Dendritic cell treated with granulocyte-macrophage colony-stimulating factor and Interleukin-4, amounts not matched to agents 40 ng/mL and 50 ng/mL, for 4 days (primary cell): ENCODE data around the gene DPP4.
"Not testable (repeated sequence)": the region's sequence is repeated elsewhere in the genome, so short reads cannot be mapped to it uniquely, and the experiment has no call there.

Source experiments
- H3K27ac Mint-ChIP-seq: one replicate; pipeline ENCODE4 v1.8.0; 2022; ENCODE audit warnings: mild to moderate bottlenecking, mixed read lengths
- H3K27me3 Mint-ChIP-seq: one replicate; pipeline ENCODE4 v1.8.0; 2022; ENCODE audit warnings: mild to moderate bottlenecking, mixed read lengths
- H3K36me3 Mint-ChIP-seq: one replicate; pipeline ENCODE4 v1.8.0; 2022; ENCODE audit warnings: low read depth, mixed read lengths
- H3K4me1 Mint-ChIP-seq: one replicate; pipeline ENCODE4 v1.8.0; 2022; ENCODE audit warnings: low read depth, mixed read lengths
- H3K4me3 Mint-ChIP-seq: one replicate; pipeline ENCODE4 v1.8.0; 2022; ENCODE audit warnings: mild to moderate bottlenecking, moderate library complexity, mixed read lengths
- H3K9me3 Mint-ChIP-seq: one replicate; pipeline ENCODE4 v1.8.0; 2022; ENCODE audit warnings: mixed read lengths
- intact Hi-C: fragments of 100-400 bp; cut with micrococcal nuclease; formaldehyde crosslinking; loops from one replicate; pipeline ENCODE4 v1.15.0; 2022

Gene DPP4

DNA sequence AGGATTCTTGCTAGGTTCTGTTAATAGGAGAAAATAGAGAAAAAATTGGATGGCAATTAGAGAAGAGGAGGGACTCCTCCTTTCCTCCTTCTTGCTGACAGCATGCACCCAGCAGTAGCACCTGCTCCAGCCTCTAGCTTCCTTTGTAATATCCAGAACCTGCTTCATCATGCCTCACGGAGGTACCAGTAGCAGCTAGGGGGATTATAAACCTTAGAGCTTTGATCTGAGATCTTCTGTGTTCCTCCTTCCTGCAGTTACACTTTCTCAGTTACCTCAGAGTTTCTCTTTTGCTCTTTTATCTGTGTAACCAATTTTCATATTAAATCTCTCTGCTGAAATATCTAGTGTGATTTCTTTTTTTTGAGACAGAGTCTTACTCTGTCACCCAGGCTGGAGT lies 16.6 kb downstream of the DPP4 start:
- Mint-ChIP-seq H3K27ac (no peak overlapping the region), H3K4me3 (no peak overlapping the region), H3K27me3 (no peaks in the 10 kb centered on the region), H3K9me3 (peaks cover 22% of the 10 kb centered on the region), H3K36me3 (no peaks in the 10 kb centered on the region), H3K4me1 (no peaks in the 10 kb centered on the region)
- intact Hi-C loops, result no loop called here

DNA sequence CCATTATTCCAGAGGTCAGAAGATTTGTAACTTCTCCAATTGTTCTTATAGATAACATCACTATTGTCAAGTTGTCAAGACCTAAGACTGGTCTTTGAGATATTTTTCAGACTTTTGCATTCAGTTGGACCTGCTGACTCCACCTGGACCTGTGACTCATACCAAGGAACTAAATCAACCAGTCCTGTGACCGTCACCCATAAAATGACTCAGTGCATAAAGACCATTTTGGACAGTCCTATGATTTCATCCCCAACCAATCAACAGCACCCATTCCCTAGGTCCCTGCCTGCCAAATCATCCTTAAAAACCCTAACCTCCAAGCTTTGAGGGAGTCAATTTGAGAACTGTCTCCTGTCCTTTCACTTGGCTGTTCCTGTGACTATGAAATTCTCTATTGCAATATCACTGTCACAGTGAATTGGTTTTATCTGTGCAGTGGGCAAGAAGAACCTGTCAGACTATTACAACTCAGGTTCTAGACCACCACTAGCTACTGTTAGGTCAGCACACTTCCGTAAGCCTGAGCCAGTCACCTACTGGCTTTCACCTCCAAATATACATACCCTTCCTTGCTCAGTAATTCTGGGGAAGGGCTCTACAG lies 17.1 kb downstream of the DPP4 start:
- Mint-ChIP-seq H3K9me3 (peaks cover 22% of the 10 kb centered on the region), H3K27ac (no peak overlapping the region), H3K27me3 (no peaks in the 10 kb centered on the region), H3K36me3 (no peaks in the 10 kb centered on the region), H3K4me3 (no peak overlapping the region), H3K4me1 (no peaks in the 10 kb centered on the region)
- intact Hi-C loops, result no loop called here

- Mint-ChIP-seq H3K36me3 (no peaks in the 10 kb centered on the region), H3K4me1 (no peaks in the 10 kb centered on the region), H3K9me3 (peaks cover 22% of the 10 kb centered on the region), H3K4me3 (no peak overlapping the region), H3K27ac (no peak overlapping the region), H3K27me3 (no peaks in the 10 kb centered on the region)
- intact Hi-C loops, result no loop called here
Measured at GRCh38 chr2:162053808-162054155, 20.2 kb downstream of the DPP4 start.

GRCh38 chr2:162053066-162053807 lies 20.8 kb downstream of the DPP4 start:
- H3K36me3 Mint-ChIP-seq, result no peaks in the 10 kb centered on the region
- no peak overlapping the region for H3K27ac Mint-ChIP-seq
- intact Hi-C loops, result no loop called here
- H3K9me3 Mint-ChIP-seq, result peaks cover 22% of the 10 kb centered on the region
- no peaks in the 10 kb centered on the region for H3K4me1 Mint-ChIP-seq
- H3K27me3 Mint-ChIP-seq, result no peaks in the 10 kb centered on the region
- H3K4me3 Mint-ChIP-seq, result no peak overlapping the region

DNA sequence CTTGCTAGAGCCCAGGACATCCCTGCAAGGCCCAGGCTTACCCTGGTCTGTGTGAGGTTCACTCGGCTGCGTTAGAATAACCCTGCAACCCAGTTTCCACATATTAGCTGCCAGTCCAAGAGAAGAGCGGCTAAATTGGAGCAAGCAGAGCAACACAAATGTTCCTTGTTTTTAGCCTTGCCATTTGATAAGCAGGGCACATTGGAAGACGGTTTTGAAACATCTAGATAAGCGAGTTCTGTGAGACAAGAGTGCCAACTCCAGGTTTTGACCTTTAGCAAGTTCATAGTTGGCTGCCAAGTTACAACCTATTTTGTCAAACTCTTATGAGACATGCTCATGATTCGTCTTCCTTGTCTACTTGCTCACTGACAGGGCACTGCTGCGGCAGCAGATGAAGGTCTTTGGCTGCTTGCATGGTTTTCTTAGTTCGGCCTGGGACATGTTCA lies 23.5 kb downstream of the DPP4 start:
- H3K9me3 Mint-ChIP-seq, result peaks cover under 1% of the 10 kb centered on the region
- H3K36me3 Mint-ChIP-seq, result no peaks in the 10 kb centered on the region
- no peaks in the 10 kb centered on the region for H3K4me1 Mint-ChIP-seq
- H3K27me3 Mint-ChIP-seq, result no peaks in the 10 kb centered on the region
- no peak overlapping the region for H3K27ac Mint-ChIP-seq
- no peak overlapping the region for H3K4me3 Mint-ChIP-seq
- intact Hi-C loops, result no loop called here

DNA sequence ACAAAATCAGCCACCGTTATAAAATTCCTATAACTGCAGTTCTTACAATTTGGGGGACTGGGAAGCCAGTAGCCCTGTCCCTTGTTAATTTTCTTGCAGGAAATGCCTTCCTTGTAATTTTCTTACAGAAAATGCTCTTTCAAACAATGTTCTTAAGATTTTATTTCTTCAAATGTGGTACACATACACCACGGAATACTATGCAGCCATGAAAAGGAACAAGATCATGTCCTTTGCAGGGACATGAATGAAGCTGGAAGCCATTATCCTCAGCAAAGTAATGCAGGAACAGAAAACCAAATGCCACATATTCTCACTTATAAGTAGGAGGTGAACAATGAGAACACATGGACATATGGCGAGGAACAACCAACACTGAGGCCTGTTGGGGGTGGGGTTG lies 24.9 kb downstream of the DPP4 start:
- intact Hi-C loops, H3K36me3 Mint-ChIP-seq, H3K4me3 Mint-ChIP-seq, H3K9me3 Mint-ChIP-seq, H3K27me3 Mint-ChIP-seq, H3K27ac Mint-ChIP-seq, H3K4me1 Mint-ChIP-seq: not testable (repeated sequence)

- H3K4me1 Mint-ChIP-seq, result no peaks in the 10 kb centered on the region
- no peak overlapping the region for H3K4me3 Mint-ChIP-seq
- H3K9me3 Mint-ChIP-seq, result no peaks in the 10 kb centered on the region
- H3K27me3 Mint-ChIP-seq, result no peaks in the 10 kb centered on the region
- H3K27ac Mint-ChIP-seq, result no peak overlapping the region
- intact Hi-C loops, result no loop called here
- no peaks in the 10 kb centered on the region for H3K36me3 Mint-ChIP-seq
Measured at GRCh38 chr2:162044586-162044985, 29.4 kb downstream of the DPP4 start.

- Mint-ChIP-seq H3K27me3 (no peaks in the 10 kb centered on the region), H3K9me3 (no peaks in the 10 kb centered on the region), H3K4me3 (no peak overlapping the region), H3K36me3 (no peaks in the 10 kb centered on the region), H3K27ac (no peak overlapping the region), H3K4me1 (no peaks in the 10 kb centered on the region)
- intact Hi-C loops, result no loop called here
Measured at GRCh38 chr2:162043132-162043531, 30.9 kb downstream of the DPP4 start.

DNA sequence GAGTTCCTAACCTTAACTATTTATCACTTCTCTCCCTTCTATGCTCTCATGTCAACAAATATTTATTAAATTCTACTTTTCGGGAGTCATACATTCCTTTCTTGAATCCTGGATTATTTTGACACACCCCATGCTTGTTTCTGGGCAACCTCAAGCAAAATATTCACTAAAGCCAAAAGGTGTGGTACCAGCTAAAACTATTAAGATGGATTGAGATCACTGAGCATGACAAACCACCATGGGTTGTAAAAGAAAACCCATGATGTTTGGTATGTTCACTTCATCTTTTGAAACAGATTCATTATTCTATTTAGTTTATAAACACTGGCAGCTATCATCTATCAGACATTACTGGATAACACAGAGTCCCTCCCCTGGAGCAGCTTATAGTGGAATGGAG lies 32.5 kb downstream of the DPP4 start:
- no peak overlapping the region for H3K4me3 Mint-ChIP-seq
- H3K27ac Mint-ChIP-seq, result no peak overlapping the region
- no peaks in the 10 kb centered on the region for H3K4me1 Mint-ChIP-seq
- H3K36me3 Mint-ChIP-seq, result no peaks in the 10 kb centered on the region
- H3K9me3 Mint-ChIP-seq, result no peaks in the 10 kb centered on the region
- H3K27me3 Mint-ChIP-seq, result no peaks in the 10 kb centered on the region
- intact Hi-C loops, result no loop called here

DNA sequence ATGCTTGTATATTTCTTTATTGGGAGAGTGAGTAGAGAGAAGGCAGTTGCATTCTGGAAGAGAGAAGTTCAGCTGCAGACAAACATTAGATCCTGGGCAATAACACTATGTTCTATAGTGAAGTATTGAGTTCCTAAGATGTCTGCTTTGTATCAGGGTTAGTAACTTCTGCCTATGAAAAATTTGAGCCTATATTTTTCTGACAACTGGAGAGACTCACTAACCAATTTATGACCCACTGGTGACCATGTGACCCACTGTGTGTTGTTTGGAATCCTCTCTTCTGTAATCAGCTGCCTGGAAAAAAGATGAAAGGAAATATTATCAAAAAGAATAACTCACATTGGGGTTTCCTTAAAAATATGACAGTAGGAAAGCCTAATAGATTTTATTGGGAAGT lies 35.3 kb downstream of the DPP4 start:
- H3K27me3 Mint-ChIP-seq, result no peaks in the 10 kb centered on the region
- intact Hi-C loops, result no loop called here
- no peak overlapping the region for H3K4me3 Mint-ChIP-seq
- no peaks in the 10 kb centered on the region for H3K4me1 Mint-ChIP-seq
- H3K9me3 Mint-ChIP-seq, result no peaks in the 10 kb centered on the region
- H3K36me3 Mint-ChIP-seq, result no peaks in the 10 kb centered on the region
- no peak overlapping the region for H3K27ac Mint-ChIP-seq

- Mint-ChIP-seq H3K4me1 (no peaks in the 10 kb centered on the region), H3K27me3 (no peaks in the 10 kb centered on the region), H3K9me3 (no peaks in the 10 kb centered on the region), H3K27ac (no peak overlapping the region), H3K4me3 (no peak overlapping the region), H3K36me3 (no peaks in the 10 kb centered on the region)
- intact Hi-C loops, result no loop called here
Measured at GRCh38 chr2:162037886-162038285, 36.1 kb downstream of the DPP4 start.

- no peaks in the 10 kb centered on the region for H3K36me3 Mint-ChIP-seq
- intact Hi-C loops, result no loop called here
Measured at GRCh38 chr2:162037028-162037795, 36.8 kb downstream of the DPP4 start.

GRCh38 chr2:162035981-162036380 lies 38.0 kb downstream of the DPP4 start:
- Mint-ChIP-seq H3K27me3 (no peaks in the 10 kb centered on the region), H3K9me3 (no peaks in the 10 kb centered on the region), H3K36me3 (no peaks in the 10 kb centered on the region), H3K4me1 (no peaks in the 10 kb centered on the region), H3K4me3 (no peak overlapping the region), H3K27ac (no peak overlapping the region)
- intact Hi-C loops, result no loop called here

More at GRCh38 chr2:162037028-162037795, 36.8 kb downstream of the DPP4 start:
- Mint-ChIP-seq H3K27ac (no peak overlapping the region), H3K4me1 (no peaks in the 10 kb centered on the region), H3K4me3 (no peak overlapping the region), H3K9me3 (no peaks in the 10 kb centered on the region), H3K27me3 (no peaks in the 10 kb centered on the region)

DNA sequence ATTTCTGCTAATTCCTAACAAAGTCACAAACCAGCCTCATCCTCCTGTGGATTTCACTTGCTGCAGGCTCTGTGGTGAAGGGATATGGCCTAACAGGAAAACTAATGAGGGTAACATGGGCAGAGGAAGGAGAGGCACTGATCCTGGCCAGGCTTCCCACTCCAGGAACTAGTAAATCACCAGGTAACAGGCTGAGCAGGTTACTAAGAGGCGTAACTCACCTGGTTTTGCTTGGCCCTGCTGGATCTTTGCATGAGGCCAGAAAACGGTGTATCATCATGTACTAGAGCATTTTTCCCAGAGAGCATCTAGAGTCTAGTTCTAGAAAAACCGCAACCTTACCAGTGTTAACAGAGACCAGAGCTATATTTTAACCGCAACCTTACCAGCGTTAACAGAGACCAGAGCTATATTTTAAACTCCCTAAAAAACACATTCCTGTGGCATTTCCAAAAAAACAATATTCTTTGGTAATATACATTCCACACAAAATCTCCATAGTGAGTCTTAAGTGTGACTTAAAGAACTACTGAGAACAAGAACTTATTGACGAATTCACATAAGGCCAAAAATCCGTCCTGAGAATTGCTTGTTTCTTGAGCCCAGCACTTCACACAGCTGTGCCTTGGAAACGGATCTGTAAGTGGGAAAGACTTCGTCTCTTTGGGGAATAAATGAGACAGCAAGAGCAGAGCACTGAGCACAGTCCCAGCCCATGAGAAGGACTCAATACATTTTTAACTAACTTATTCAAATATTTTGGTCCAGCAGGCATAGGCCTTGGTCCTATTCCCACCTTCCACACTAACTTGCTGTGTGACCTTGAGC lies 43.4 kb downstream of the DPP4 start:
- Mint-ChIP-seq H3K36me3 (no peaks in the 10 kb centered on the region), H3K9me3 (no peaks in the 10 kb centered on the region), H3K4me3 (no peak overlapping the region), H3K27ac (no peak overlapping the region), H3K4me1 (no peaks in the 10 kb centered on the region), H3K27me3 (no peaks in the 10 kb centered on the region)
- intact Hi-C loops, result no loop called here
